Neural progenitor cell (in vitro differentiated cells): ENCODE results near the gene BARD1. TPM values are rescaled to one million over a fixed set of nuclear protein-coding genes. Genes with fewer than 3 reads are reported as not detected.

Experiments used
- DNase-seq: peaks from one replicate; pipeline ENCODE4 v3.0.0-alpha.2; 2016; ENCODE audit warnings: low spot score
- H2AFZ ChIP-seq: fragments of 200-600 bp; sonication (generic); replicated peaks from 2 replicates; pipeline ENCODE4 v1.6.1; 2016; ENCODE audit warnings: antibody characterized with exemption
- H3F3A ChIP-seq: fragments of 200-600 bp; sonication (generic); 2 replicates; pipeline ENCODE4 v1.6.1; 2016; ENCODE audit warnings: antibody characterized with exemption, low read depth
- H3K27ac ChIP-seq: fragments of 200-600 bp; sonication (generic); 2 replicates; pipeline ENCODE4 v1.5.1; 2016; ENCODE audit warnings: mild to moderate bottlenecking
- H3K27me3 ChIP-seq: fragments of 200-600 bp; sonication (generic); 2 replicates; pipeline ENCODE4 v1.6.1; 2016; ENCODE audit warnings: mild to moderate bottlenecking, moderate library complexity
- H3K36me3 ChIP-seq: fragments of 200-600 bp; sonication (generic); 2 replicates; pipeline ENCODE4 v1.5.1; 2016
- H3K4me1 ChIP-seq: fragments of 200-600 bp; sonication (generic); 2 replicates; pipeline ENCODE4 v1.6.1; 2016; ENCODE audit warnings: mixed run types
- H3K4me2 ChIP-seq: fragments of 200-600 bp; sonication (generic); 2 replicates; pipeline ENCODE4 v1.6.1; 2016
- H3K4me3 ChIP-seq: fragments of 200-600 bp; sonication (generic); 2 replicates; pipeline ENCODE4 v1.5.1; 2016
- H3K79me2 ChIP-seq: fragments of 200-600 bp; sonication (generic); 2 replicates; pipeline ENCODE4 v1.6.1; 2016; ENCODE audit warnings: low read depth
- H3K9ac ChIP-seq: fragments of 200-600 bp; sonication (generic); 2 replicates; pipeline ENCODE4 v1.6.1; 2016
- H3K9me3 ChIP-seq: fragments of 200-600 bp; sonication (generic); 2 replicates; pipeline ENCODE4 v1.5.1; 2016; ENCODE audit warnings: low read depth
- H4K20me1 ChIP-seq: fragments of 200-600 bp; sonication (generic); 2 replicates; pipeline ENCODE4 v1.6.1; 2016; ENCODE audit warnings: low read depth
- H3K27ac Mint-ChIP-seq: 3 replicates; pipeline ENCODE4 v1.8.0; 2021; ENCODE audit warnings: mixed read lengths
- H3K27me3 Mint-ChIP-seq: 2 replicates; pipeline ENCODE4 v1.8.0; 2022; ENCODE audit warnings: low read depth, mild to moderate bottlenecking, inconsistent platforms, moderate library complexity, mixed read lengths; ENCODE audit not compliant: insufficient read depth
- H3K36me3 Mint-ChIP-seq: 3 replicates; pipeline ENCODE4 v1.8.0; 2021; ENCODE audit warnings: mixed read lengths
- H3K4me1 Mint-ChIP-seq: 3 replicates; pipeline ENCODE4 v1.8.0; 2021; ENCODE audit warnings: mixed read lengths
- H3K4me3 Mint-ChIP-seq: 3 replicates; pipeline ENCODE4 v1.8.0; 2021; ENCODE audit warnings: mild to moderate bottlenecking, moderate library complexity, mixed read lengths
- H3K9me3 Mint-ChIP-seq: 3 replicates; pipeline ENCODE4 v1.8.0; 2020; ENCODE audit warnings: mixed read lengths
- EZH2 ChIP-seq: fragments of 200-600 bp; sonication (generic); IDR thresholded peaks from 2 replicates; pipeline ENCODE4 v1.6.1; 2017; ENCODE audit warnings: antibody characterized with exemption, mild to moderate bottlenecking, moderate library complexity
- EZH2phosphoT487 ChIP-seq: fragments of 200-600 bp; sonication (generic); IDR thresholded peaks from 2 replicates; pipeline ENCODE4 v1.6.1; 2017; ENCODE audit warnings: antibody characterized with exemption
- small RNA-seq: library from RNA; depleted of rRNA; stranded (forward); fragments of <200 nt; gene quantifications from one replicate; pipeline ENCODE3, GENCODE V24; 2015
- total RNA-seq: library from RNA; depleted of rRNA; stranded (reverse); fragments of >200 nt; gene quantifications from 2 replicates; pipeline ENCODE4 v1.2.3, GENCODE V29; 2015; ENCODE audit warnings: low replicate concordance
- TF ChIP-seq, protein P1 (sequence below): fragments of 200-600 bp; sonication (generic); IDR thresholded peaks from 2 replicates; pipeline ENCODE4 v1.5.1; 2017; ENCODE audit warnings: antibody characterized with exemption, mild to moderate bottlenecking

Gene BARD1
- total RNA-seq, 1 donor from 2014 or later: 42.8 TPM

DNA sequence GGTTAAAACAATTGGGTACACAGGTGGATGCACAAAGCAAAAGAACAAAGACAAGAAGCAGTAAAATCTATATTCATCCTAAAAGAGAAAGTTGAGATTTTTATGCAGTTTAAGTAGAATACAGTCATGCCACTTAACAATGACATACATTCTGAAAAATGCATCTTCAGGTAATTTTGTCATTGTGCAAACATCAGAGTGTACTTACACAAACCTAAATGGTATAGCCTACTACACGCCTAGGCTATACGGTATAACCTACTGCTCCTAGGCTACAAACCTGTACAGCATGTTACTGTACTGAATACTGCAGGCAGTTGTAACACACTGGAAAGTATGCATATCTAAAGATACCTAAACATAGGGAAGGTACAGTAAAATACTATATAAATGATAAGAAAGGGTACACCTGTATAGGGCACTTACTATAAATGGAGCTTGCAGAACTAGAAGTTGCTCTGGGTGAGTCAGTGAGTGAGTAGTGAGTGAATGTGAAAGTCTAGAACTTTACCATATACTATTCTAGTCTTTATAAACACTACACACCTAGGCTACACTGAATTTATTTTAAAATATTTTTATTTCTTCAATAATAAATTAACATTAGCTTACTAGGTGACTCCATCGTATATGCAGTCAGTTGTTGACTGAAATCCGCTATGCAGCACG is 132.9 kb downstream of the BARD1 start:
- H3K27me3 Mint-ChIP-seq: no peaks in the 10 kb centered on the region
- no peaks in the 10 kb centered on the region for H3K9me3 Mint-ChIP-seq
- Histone ChIP-seq H3K79me2 (no peaks in the 10 kb centered on the region), H3K4me1 (peaks cover 3% of the 10 kb centered on the region), H2AFZ (no peak overlapping the region), H3K27me3 (no peaks in the 10 kb centered on the region), H3K9me3 (no peaks in the 10 kb centered on the region), H3K4me3 (no peak overlapping the region), H3F3A (no peaks in the 10 kb centered on the region), H3K27ac (no peak overlapping the region), H4K20me1 (no peaks in the 10 kb centered on the region), H3K36me3 (no peaks in the 10 kb centered on the region), H3K9ac (no peak overlapping the region), H3K4me2 (no peak overlapping the region)
- H3K4me3 Mint-ChIP-seq: no peak overlapping the region
- H3K36me3 Mint-ChIP-seq: no peaks in the 10 kb centered on the region
- no peak overlapping the region for H3K27ac Mint-ChIP-seq
- TF ChIP-seq, protein P1, sequence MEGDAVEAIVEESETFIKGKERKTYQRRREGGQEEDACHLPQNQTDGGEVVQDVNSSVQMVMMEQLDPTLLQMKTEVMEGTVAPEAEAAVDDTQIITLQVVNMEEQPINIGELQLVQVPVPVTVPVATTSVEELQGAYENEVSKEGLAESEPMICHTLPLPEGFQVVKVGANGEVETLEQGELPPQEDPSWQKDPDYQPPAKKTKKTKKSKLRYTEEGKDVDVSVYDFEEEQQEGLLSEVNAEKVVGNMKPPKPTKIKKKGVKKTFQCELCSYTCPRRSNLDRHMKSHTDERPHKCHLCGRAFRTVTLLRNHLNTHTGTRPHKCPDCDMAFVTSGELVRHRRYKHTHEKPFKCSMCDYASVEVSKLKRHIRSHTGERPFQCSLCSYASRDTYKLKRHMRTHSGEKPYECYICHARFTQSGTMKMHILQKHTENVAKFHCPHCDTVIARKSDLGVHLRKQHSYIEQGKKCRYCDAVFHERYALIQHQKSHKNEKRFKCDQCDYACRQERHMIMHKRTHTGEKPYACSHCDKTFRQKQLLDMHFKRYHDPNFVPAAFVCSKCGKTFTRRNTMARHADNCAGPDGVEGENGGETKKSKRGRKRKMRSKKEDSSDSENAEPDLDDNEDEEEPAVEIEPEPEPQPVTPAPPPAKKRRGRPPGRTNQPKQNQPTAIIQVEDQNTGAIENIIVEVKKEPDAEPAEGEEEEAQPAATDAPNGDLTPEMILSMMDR: no peak
- TF ChIP-seq EZH2phosphoT487 (no peak), EZH2 (no peak)
- DNase-seq: no peak
- H3K4me1 Mint-ChIP-seq: peaks cover 2% of the 10 kb centered on the region

Small RNAs within 50 kb of the gene (small RNA-seq; reads per million reads assigned to genes)
- 0.59 reads per million, percentile 62 among the genes with 10 or more reads in this experiment for gene SNORA70I
